Measurements from ENCODE around the gene RAMACL.

Gene RAMACL

DNA sequence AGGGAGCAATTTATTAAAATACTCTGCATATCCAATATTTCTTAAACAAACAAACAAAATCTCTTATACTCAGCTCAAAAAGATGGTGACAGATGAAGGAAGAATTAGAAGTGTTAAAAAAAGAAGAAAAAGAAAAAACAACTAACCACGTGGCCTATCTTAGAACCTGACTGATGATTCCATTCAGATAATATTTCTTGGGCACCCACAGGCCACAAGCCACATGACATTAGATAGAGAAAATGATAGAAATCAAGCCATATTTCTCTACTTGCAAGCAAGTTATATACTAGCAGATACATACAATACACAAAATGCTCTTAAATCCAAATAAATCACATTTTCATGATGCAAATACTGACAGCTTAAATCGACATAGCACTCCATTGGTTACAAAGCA, 14.5 kb upstream of the RAMACL start:
- no peak overlapping the region for H3K4me3 ChIP-seq (ENCODE audit: insufficient read length, low read depth)
- no peak overlapping the region for H3K9ac ChIP-seq (ENCODE audit: insufficient read length, low read depth)
- no peaks in the 10 kb centered on the region for H3K36me3 ChIP-seq (ENCODE audit: insufficient read depth, insufficient read length, low read length)
- H3K4me1 ChIP-seq (ENCODE audit: insufficient read depth, insufficient read length) = no peaks in the 10 kb centered on the region
- no peak for TF ChIP-seq YY1 (IDR thresholded peaks at IDR 0.05; ENCODE audit: insufficient read depth, insufficient read length)
- no peak for TF ChIP-seq ZNF274 (IDR thresholded peaks at IDR 0.05; ENCODE audit: low read depth, low read length)
- TF ChIP-seq SUZ12 (IDR thresholded peaks at IDR 0.05; ENCODE audit: extremely low read depth, insufficient read depth, insufficient read length) = no peak
- H3K9me3 ChIP-seq (ENCODE audit: insufficient read depth, low read length) = 0 out of 2 replicates have a peak, but pooled peaks cover 4% of the 10 kb centered on the region
- no peaks in the 10 kb centered on the region for H3K27me3 ChIP-seq (ENCODE audit: insufficient read depth, insufficient read length)
- DNase-seq (ENCODE audit: low read depth, low spot score) = no peak

DNA sequence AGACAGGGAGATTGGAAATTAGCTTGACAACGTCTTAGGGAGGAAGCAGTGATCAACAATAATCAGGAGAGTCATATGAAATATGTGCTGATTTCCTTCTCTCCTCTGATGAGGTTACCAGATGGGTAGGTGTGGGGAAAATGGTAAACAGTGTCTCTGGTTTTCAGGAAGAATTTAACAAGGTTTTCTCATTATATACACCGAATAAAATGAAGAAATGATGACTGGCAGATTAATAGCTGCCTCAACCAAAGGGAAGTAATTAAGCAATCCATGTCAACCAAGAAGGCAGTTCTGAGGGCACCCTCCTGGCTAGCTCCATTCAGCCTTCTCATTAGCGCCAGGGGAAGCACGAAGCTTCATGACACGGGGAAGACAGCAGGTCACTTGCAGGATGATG, 12.7 kb upstream of the RAMACL start:
- H3K9ac ChIP-seq (ENCODE audit: insufficient read length, low read depth) = no peak overlapping the region
- TF ChIP-seq ZNF274 (IDR thresholded peaks at IDR 0.05; ENCODE audit: low read depth, low read length) (no peak), YY1 (IDR thresholded peaks at IDR 0.05; ENCODE audit: insufficient read depth, insufficient read length) (no peak), SUZ12 (IDR thresholded peaks at IDR 0.05; ENCODE audit: extremely low read depth, insufficient read depth, insufficient read length) (no peak)
- H3K4me3 ChIP-seq (ENCODE audit: insufficient read length, low read depth) = no peak overlapping the region
- H3K4me1 ChIP-seq (ENCODE audit: insufficient read depth, insufficient read length) = no peaks in the 10 kb centered on the region
- no peaks in the 10 kb centered on the region for H3K27me3 ChIP-seq (ENCODE audit: insufficient read depth, insufficient read length)
- DNase-seq (ENCODE audit: low read depth, low spot score) = no peak
- 0 out of 2 replicates have a peak, but pooled peaks cover 4% of the 10 kb centered on the region for H3K9me3 ChIP-seq (ENCODE audit: insufficient read depth, low read length)
- no peaks in the 10 kb centered on the region for H3K36me3 ChIP-seq (ENCODE audit: insufficient read depth, insufficient read length, low read length)

DNA sequence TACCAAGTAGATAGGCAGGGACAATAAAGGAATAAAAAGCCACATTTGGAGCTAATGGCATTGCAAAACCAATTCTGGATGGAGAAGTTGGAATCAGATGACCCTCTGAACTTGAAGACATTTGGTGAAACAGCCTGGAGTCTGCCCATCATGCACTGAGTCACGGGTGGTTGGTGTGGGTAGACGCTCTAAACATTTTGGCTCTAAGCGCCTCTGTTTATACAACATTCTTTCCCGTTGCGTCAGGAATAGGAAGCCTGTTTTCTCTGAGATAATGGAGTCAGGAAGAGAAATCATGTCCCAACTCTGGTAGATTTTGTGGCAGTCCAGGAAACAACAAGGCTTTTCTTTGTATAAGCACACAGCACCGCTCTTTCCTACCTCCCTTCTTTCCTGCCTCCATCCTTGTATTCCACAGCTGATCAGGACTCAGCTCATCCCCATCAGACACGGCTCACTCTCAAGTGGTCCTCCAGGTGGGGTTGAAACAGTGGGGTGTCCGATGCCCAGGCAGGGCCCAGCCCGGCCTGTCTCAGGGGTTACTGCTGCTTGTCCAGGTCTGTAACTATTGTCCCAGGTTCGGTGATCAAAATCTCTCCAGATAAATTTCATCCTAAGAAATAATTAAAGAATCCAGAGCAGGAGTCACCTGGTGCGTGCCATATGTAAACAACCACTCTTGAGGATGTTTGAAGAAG, 12.1 kb upstream of the RAMACL start:
- H3K4me3 ChIP-seq (ENCODE audit: insufficient read length, low read depth) = no peak overlapping the region
- DNase-seq (ENCODE audit: low read depth, low spot score) = no peak
- no peak overlapping the region for H3K9ac ChIP-seq (ENCODE audit: insufficient read length, low read depth)
- 0 out of 2 replicates have a peak, but pooled peaks cover 4% of the 10 kb centered on the region for H3K9me3 ChIP-seq (ENCODE audit: insufficient read depth, low read length)
- no peaks in the 10 kb centered on the region for H3K36me3 ChIP-seq (ENCODE audit: insufficient read depth, insufficient read length, low read length)
- H3K27me3 ChIP-seq (ENCODE audit: insufficient read depth, insufficient read length) = no peaks in the 10 kb centered on the region
- TF ChIP-seq YY1 (IDR thresholded peaks at IDR 0.05; ENCODE audit: insufficient read depth, insufficient read length) (no peak), SUZ12 (IDR thresholded peaks at IDR 0.05; ENCODE audit: extremely low read depth, insufficient read depth, insufficient read length) (no peak), ZNF274 (IDR thresholded peaks at IDR 0.05; ENCODE audit: low read depth, low read length) (no peak)
- no peaks in the 10 kb centered on the region for H3K4me1 ChIP-seq (ENCODE audit: insufficient read depth, insufficient read length)

DNA sequence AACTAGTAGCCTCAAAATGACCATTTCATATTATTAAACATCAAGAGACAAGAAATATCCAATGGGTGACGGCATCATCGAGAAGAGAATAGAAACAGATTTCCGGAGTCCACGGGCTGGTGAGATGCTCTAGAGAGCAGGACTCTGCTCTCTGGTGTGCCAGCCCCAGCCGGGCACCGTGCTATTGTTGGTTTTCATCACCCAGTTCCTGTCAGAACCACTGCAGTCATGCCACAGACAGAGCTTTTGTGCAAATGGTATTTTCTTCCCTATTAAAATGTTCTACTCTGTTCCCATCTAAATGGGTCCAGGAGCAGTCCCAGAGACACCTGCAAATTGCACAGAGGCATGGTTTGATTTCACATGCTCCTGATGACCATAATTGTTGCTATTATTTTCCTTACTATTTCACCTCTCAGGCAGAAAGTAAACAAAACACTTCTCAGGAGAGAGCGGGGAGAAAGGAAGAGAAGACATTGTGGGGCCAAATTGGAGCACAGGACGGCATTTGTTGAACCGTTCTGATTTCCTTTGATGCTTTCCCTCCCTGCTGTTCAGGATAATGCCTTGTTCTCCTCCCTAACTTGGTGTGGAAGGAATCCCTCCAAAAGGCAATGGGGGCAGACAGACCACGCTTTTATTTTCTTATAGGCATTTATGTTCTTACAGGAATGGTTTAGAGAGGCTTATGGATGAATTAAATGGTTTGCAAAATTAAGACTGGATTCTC, 11.4 kb upstream of the RAMACL start:
- DNase-seq (ENCODE audit: low read depth, low spot score) = no peak
- Histone ChIP-seq H3K27me3 (ENCODE audit: insufficient read depth, insufficient read length) (no peaks in the 10 kb centered on the region), H3K9ac (ENCODE audit: insufficient read length, low read depth) (no peak overlapping the region), H3K9me3 (ENCODE audit: insufficient read depth, low read length) (0 out of 2 replicates have a peak, but pooled peaks cover 4% of the 10 kb centered on the region), H3K4me3 (ENCODE audit: insufficient read length, low read depth) (no peak overlapping the region), H3K36me3 (ENCODE audit: insufficient read depth, insufficient read length, low read length) (no peaks in the 10 kb centered on the region), H3K4me1 (ENCODE audit: insufficient read depth, insufficient read length) (no peaks in the 10 kb centered on the region)
- TF ChIP-seq ZNF274 (IDR thresholded peaks at IDR 0.05; ENCODE audit: low read depth, low read length) (no peak), SUZ12 (IDR thresholded peaks at IDR 0.05; ENCODE audit: extremely low read depth, insufficient read depth, insufficient read length) (no peak), YY1 (IDR thresholded peaks at IDR 0.05; ENCODE audit: insufficient read depth, insufficient read length) (no peak)

DNA sequence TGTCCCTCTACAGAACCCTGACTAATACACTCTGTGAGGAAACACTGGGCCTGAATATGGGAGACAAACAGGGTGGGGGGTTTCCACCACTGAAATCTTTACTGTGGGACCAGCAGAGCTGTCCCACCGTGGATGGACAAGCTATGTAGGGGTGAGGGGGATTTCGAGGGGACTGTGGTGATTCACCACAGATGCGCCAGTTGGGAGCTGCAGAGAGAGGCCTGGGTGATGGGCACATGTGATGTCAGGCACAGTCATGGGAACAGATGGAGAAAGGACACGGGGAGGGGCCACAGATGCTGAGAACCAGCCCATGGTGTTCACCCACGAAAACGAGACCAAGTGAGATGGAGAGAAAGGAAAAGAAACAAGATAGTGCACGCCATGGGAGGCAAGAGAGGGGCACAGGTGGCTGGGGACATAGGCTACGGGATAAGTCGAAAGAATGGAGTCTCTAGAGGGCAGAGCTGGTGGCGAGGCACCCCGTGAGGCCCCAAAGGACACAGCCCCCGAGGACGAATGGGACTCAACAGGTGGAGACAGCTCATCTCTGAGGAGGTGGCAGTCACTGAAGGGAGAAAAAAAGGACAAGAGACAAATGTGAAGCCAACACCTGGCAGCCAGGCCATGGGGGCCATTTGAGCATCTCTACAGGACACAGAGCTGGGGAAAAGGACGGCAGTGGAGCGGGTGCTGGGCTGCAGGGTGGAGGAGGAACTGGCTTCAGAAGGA, 10.5 kb upstream of the RAMACL start:
- Histone ChIP-seq H3K4me1 (ENCODE audit: insufficient read depth, insufficient read length) (no peaks in the 10 kb centered on the region), H3K9ac (ENCODE audit: insufficient read length, low read depth) (no peak overlapping the region), H3K27me3 (ENCODE audit: insufficient read depth, insufficient read length) (no peaks in the 10 kb centered on the region), H3K4me3 (ENCODE audit: insufficient read length, low read depth) (no peak overlapping the region), H3K36me3 (ENCODE audit: insufficient read depth, insufficient read length, low read length) (no peaks in the 10 kb centered on the region), H3K9me3 (ENCODE audit: insufficient read depth, low read length) (0 out of 2 replicates have a peak, but pooled peaks cover 4% of the 10 kb centered on the region)
- DNase-seq (ENCODE audit: low read depth, low spot score) = no peak
- TF ChIP-seq YY1 (IDR thresholded peaks at IDR 0.05; ENCODE audit: insufficient read depth, insufficient read length) (no peak), SUZ12 (IDR thresholded peaks at IDR 0.05; ENCODE audit: extremely low read depth, insufficient read depth, insufficient read length) (no peak), ZNF274 (IDR thresholded peaks at IDR 0.05; ENCODE audit: low read depth, low read length) (no peak)

DNA sequence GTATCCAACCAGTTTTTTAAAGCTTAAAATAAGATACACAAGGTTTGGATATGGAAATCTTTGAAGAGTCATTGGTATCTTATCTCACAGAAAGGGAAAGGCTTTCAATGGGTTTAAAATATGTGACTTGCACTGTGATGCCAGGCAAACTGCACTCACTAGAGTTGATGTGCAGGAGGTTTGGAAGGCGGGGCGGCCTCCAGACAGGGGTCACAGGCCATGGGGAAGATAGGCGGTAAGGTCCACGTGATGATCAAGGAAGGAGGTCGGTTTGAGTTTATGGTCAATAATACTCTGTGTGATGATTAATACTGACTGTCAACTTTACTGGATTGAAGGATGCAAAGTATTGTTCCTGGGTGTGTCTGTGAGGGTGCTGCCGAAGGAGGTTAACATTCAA, 9.5 kb upstream of the RAMACL start:
- Histone ChIP-seq H3K27me3 (ENCODE audit: insufficient read depth, insufficient read length) (no peaks in the 10 kb centered on the region), H3K36me3 (ENCODE audit: insufficient read depth, insufficient read length, low read length) (no peaks in the 10 kb centered on the region), H3K4me3 (ENCODE audit: insufficient read length, low read depth) (no peak overlapping the region), H3K9me3 (ENCODE audit: insufficient read depth, low read length) (no peaks in the 10 kb centered on the region), H3K4me1 (ENCODE audit: insufficient read depth, insufficient read length) (no peaks in the 10 kb centered on the region), H3K9ac (ENCODE audit: insufficient read length, low read depth) (no peak overlapping the region)
- TF ChIP-seq ZNF274 (IDR thresholded peaks at IDR 0.05; ENCODE audit: low read depth, low read length) (no peak), YY1 (IDR thresholded peaks at IDR 0.05; ENCODE audit: insufficient read depth, insufficient read length) (no peak), SUZ12 (IDR thresholded peaks at IDR 0.05; ENCODE audit: extremely low read depth, insufficient read depth, insufficient read length) (no peak)
- no peak for DNase-seq (ENCODE audit: low read depth, low spot score)

Measured in NT2/D1 (cell line).